HG03039 (cell line): ENCODE data around the gene DMGDH.

Experiments
- ATAC-seq: cut with Tn5 transposase; IDR thresholded peaks from one replicate; pipeline ENCODE4 v1.9.1; 2021; ENCODE audit warnings: mild to moderate bottlenecking, moderate library complexity; ENCODE audit not compliant: unreplicated experiment

The DMGDH gene

DNA sequence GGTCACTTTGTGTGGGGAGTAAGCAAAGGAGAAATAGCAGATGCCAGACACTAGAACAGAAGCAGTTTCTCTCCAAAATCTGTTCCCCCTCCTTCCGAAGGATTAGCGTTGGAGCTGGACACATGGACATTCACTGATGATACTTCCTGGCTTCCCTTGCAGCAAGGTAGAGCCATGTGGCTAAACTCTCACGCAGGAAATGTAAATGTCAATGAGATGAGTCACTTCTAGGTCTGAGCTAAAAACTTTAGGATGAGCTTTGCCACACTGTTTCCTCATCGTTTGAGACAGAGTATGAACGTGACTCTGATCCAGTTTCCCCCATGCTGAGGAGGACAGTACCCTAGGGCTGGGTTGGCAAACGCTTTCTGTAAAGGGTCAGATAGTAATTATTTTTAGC is 5.2 kb upstream of the DMGDH start:
- ATAC-seq, result no peak

DNA sequence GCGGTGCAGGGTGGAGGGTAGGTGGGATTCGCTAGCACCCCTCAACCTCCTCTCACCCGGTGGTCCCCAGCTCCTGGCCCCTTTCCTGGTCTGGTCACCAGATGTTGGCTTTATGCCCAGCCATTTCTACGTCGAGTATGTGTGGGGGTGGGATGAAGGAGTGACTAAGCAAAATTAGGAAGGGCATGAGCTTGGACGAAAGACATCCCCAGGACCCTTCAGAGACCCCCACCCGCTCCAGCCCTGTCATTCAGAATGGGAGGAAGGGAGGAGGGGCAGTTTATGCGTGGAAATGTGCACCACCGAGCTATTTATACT is 835 bp upstream of the DMGDH start:
- ATAC-seq, result no peak

DNA sequence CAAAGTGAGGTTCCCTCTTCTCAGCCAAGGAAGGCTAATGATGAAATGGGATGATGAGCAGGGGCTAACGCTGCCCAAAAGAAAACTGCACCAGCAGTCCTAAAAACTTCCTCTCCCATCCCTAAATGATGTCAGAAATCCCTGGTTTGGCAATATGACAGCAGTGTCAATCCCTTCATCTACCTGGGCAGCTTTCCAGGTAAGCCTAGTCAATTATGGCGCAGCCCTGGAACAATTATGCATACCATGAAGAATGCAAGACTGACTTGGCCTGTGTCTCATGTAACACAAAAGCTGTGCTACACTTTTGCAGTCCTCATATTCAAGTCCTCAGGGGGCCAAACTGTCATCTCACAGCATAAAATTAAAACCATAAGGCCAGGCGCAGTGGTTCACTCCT is 7.0 kb downstream of the DMGDH start:
- ATAC-seq, result no peak

DNA sequence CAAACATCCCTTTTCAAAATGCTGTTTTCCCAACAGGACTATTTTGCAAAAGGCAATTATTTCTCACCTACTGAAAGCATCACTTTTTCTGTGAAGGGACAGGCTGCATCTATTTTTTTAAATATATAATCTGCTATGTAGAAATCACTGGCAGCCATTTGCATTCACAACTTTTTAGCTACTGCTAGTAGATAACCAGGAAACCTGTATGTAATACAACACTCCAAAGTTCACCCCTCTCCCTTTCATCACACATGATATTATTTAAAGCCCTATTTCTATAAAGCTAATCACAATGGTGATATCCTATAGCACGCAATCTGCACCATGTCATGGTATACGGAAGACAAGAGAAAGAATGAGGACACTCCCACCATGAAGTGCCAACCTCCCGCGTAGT is 9.8 kb downstream of the DMGDH start:
- no peak for ATAC-seq

DNA sequence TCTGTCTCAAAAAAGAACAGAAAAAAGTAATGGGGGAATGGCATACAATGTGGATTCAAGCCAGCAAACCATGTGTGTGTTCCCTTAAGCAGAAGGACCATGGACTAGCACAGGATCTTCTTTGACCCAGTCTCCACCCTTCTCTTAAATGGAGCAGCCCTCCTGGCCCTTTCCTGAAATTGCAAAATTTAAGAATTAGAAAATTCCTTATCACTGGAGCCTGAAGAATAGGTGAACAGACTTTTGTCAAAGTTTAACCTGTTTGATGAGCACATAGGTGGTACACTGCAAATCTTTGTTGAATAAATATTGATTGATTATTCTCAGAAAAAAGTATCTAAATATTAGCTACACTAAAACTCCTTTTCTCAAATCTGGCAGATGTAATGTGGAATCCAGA is 12.6 kb downstream of the DMGDH start:
- no peak for ATAC-seq

DNA sequence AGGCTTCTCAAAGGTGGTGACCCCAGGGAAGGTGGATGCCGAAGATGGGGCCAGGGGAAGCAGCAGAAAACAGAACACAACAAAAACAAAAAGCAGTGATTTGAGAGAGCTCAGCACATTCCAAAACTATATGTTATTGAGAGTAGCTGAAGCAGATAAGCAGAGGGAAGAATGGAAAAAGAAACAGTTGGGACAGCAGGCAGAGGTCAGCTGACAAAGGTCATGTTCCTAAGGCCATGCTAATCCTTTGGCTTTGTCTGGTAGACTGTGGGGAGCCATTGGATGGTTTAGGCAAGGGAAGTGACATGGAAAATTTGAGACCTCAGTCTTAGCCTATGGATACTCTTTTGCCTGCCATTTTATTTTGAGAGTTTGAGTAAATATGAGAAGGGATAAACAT is 14.5 kb downstream of the DMGDH start:
- no peak for ATAC-seq

DNA sequence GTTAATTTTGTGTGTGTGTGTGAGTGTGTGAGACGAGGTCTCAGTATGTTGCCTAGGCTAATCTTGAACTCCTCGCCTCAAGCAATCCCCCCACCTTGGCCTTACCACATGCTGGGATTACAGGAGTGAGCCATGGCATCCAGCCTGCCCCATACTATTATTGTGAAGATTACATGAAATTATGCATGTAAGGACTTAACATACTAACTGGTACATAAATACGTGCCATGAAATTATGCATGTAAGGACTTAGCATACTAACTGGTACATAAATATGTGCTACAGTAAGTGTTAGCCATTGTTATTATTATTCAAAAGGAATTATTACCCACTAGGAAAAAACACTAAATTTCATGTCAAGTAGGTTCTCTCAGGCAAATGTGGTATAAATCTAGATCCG is 16.2 kb downstream of the DMGDH start:
- ATAC-seq, result no peak

DNA sequence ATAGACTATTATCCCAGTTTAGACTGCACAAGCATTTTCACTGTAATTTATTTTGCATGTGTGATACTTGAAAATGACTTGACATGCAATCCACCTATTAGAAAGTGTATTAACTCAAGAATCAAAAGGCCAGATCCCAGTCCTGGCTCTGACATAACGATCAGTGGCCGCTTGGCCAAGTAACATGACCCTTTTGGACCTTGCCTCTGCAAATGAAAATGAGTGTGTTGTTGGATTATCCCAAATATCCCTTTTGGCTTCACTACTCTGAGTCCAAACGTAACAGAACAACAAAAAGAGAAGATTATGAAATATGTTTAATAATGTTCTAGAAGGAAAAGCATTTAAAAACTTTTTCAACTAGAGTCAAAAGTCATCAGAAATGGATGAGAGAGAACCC is 19.0 kb downstream of the DMGDH start:
- ATAC-seq, result no peak

DNA sequence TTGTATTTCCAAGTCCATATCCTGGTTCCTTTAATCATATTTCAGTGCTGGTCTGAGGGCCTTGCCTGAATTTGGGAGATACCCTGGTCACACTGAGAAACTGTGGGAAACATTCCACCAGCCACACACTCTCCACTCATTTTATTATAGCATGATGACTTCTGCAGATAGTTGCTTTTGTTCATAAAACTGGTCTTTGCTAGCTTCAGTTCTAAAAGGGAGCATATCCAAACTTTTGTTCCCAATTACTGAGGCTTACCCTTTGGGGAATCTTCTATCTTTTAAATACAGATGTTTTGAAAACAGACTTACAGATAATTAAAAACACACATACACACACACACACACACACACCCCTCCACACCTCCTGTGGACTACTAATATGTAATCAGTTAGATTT is 21.0 kb downstream of the DMGDH start:
- no peak for ATAC-seq

DNA sequence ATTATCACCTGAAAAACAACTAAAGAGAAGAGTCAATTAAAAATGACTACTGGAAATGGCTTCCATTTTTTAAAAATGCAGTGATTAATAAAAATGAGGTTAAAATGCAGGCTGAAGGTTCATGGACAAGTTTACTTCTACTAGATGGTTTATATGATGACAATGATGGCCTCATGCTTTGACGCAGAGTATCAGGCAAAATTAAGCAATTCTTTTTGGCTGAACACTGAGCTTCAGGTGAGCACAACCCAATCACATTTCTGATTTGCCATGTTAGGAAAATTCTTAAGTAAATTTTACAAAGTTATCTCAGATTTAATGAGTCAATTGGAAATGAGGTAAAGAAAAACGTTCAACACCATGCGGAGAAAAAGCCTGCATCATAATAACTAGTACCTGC is 22.3 kb downstream of the DMGDH start:
- no peak for ATAC-seq

DNA sequence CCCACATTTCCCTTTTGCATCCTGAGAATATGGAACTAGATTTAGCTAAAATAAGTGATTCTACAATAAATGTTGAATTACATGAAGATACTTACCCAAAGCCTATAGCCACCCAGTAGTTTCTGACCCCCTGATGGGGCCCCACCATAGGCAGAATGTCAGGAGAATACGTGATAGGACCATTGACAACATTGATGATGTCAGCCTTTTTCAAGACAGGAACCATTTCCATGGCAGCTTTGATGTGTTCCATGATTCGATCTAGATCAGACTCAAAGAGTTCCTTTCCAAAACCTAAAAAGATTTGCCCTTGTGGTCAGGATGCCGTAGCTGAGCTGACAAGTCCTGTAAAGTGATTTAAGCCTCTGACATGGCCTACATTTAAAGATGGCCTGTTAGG is 27.3 kb downstream of the DMGDH start:
- ATAC-seq, result no peak

DNA sequence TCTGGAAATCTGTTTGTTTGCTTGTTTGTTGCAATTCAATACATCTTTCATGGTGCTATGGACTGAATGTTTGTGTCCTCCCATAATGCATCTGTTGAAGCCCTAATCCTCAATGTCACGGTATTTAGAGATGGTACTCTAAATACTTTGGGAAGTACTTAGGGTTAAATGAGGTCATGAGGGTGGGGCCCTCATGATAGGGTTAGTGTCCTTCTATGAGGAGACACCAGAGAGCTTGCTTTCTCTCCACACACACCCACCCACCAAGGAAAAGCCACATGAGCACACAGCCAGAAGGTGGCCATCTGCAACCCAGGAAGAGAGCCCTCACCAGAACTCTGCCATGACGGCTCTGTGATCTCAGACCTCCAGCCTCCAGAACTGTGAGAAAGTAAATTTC is 32.7 kb downstream of the DMGDH start:
- ATAC-seq, result no peak

DNA sequence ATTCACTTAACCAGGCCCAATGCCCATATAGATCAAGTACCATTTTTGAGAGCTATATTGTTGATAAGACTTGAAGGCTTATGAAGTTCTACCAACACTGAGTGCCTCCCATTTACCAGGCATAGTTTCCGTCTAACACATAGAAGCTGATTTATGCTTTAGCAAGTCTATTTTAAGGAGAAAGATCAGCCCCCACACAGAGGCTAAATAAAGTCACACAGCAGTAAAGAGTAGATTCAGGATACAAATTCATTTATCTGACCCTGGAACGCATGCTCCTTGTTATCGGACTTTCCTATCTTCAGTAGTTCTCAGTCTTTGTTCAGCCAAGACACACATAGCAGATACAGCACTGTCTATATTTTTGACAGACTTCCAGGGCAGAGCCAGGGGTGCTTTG is 34.2 kb downstream of the DMGDH start:
- ATAC-seq, result no peak

DNA sequence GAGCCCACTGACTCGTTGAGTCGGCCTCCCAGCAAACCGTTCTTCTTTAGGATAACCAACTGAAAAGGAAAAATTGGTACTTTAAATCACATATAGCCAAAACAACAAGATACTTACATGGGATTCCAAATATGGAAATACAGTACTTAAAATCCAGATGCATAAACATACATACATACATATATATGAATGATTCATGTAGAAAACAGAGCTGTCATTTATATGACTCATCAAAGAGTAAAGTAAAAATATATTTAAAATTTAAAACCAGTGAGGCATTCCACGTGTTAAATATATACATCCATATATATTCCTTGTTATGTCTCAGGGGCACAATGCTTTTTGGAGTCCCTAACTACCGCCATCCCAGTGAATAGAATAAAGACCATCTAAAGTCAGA is 36.7 kb downstream of the DMGDH start:
- ATAC-seq, result no peak

DNA sequence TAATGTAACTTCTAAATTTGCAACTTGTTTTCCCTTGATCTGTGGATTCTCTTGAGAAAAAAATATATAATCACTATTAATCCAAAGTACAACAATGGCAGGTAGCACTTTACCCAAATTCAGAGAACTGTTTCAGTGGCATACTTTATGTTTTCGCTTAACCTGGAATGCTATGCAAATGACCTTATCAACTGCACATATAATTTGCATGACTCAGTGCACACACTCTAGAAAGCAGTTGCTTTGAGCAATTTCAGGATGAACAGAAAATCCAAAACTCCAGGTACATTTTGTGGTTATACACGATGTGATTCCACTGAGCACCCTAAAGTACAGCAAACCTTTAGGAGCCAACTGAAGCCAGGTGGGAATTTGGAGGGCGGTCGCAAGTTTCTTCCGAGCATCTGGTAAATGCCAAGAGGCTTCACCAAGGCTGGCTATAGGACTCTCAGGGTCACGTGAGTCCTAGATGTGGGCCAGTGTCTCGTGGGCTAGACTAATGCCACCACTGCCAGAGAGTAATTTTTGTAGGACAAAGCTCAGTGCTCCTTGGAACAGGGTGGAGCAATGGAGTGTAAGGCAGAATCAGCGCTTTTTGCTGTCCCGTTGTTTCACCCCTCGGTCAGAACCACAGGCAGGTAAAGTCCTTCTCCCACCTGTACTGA is 37.3 kb downstream of the DMGDH start:
- no peak for ATAC-seq

DNA sequence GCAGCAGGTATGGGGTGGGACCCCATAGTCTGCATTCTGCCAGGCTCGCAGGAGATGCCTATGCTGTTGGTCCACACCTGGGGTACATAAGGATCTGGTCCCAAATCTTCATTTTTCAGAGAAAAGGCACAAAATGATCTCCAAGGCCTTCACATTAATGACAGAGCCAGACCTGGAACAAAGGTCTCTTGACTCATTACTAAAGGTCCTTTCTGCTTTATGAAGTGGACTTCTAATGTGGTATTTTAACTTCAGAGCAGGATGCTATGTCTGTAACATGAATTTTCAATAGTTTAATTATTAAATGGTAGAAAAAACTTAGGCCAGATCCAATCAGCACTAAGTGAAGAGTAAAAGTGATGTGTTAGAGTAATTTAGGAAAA is 38.0 kb downstream of the DMGDH start:
- ATAC-seq, result no peak

DNA sequence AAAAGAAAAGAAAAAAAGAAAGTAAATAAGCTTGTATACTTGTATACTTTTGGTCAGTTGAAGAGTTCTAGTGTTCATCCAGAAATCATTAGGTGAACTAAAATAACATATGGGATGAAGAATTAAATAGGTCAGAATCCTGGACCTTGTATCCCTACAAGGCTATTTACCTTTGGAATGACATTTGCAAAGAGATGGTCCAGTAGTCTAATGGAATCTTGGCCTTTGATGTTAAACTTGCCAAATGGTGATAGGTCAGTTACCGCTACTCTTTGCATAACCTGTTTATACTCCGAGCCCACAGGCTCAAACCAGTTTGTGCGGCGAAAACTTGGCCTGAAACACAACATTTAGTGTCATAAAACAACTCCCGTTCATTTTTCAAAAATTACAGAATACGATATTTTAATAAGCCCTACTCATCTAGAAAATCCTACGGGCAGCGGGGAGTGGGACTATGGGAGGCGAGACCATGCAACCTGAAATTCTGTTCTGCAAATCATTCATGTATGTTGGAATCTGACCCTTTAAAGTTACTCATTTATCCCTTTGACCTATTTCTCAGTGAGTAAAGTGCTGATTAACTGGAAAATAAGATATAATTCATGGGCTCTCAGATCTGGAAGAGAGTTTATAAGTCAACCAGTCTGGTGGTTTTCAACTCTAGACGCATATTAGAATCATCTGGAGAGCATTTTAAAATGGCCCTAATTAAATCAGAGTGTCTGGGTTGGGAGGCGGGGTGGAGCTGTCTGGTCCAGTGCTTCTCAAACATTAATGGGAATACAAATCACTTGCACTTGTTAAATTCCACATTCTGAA is 38.6 kb downstream of the DMGDH start:
- no peak for ATAC-seq

DNA sequence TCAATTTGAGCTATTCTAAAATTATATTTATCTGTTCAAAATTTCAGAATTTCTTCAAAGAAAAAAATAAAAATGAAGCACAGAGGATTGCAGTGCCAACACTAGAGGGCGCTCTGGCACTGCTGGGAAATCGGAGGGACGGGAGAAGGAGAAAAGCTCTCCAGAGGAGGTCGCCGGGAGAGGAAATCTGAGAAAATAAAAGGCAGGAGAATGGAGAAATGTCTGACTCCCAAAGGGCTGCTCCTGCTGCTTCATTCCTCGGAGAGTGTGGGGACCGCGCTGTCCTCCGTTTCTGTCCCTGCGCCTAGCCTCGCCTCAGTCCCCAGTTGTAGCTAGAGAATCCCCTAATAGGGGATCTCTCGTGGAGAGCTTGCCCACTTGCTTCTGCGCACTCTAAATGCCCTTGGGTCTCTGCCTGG is 44.4 kb downstream of the DMGDH start:
- ATAC-seq, result no peak

DNA sequence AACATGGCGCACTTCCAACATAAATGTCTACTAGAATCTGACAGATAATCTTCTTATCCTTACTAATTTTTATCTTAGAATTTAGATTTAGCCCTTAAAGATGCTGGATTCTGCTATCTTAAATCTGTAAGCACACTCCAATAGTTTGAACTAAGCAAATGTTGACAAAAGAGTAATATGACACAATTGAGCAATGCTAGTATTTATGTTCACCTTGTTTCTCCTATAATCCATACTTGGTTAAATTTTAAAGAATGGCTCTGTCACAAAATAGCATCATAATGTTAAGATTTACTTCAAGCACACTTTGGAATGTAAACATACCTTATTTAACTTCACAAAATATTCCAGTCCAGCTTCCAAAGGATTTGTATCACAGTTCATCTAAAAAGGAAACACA is 45.5 kb downstream of the DMGDH start:
- no peak for ATAC-seq

DNA sequence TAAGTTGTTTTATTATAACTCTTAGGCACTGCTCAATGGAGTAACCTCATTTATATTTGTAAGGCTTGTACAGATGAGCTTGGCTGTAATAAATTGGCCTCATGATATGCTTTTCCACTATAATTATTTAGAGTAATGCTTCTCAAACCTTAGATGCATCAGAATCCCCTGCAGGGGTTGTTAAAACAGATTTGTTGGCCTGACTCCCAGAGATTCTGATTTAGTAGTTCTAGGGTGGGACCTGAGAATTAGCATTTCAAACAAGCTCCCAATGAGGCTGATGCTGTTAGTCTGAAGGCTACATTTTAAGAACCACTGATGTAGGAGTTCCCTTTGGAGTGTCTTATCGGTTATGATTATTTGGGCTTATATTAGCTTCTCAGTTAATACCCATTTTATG is 46.1 kb downstream of the DMGDH start:
- ATAC-seq, result no peak

DNA sequence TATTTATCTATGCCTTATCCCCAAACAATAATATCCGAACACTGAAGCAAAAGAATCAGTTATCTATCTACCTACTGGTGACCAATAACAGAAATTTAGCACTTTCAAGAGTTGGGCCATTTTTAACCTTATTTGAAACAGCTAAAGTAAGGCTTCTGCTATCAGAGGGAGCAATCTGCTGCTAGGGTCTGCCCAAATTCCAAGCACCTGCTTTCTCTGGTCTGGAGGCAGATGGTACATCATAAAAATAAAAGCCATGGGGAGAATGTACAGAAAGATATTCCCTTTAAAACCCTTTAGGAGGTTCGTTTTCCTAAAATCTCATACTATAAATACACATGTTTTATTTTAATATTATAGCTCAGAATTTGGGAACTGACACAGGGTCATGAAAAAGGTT is 46.7 kb downstream of the DMGDH start:
- ATAC-seq, result no peak

DNA sequence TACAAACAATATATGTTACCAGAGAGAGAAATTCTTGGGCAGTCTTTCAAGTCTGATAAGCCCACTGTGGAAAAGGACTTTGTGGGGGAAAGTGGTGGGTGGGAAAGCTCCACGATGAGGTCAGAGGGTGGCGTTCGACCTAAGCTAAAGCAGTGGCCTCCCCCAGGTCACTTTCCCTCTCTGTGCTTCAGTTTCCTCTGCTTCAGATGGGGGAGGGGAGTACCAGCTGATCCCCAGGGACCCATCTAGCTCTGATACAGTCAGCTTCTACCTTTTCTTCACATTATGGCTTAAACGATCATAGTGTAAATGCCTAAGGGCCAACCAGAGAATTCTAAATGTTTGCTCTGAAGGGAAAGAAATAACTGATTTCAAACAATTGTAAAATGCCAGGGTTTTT is 47.7 kb downstream of the DMGDH start:
- no peak for ATAC-seq
